T follicular helper cell (primary cell): Measurements from ENCODE around the gene TULP4.

ENCODE experiments used
- DNase-seq: peaks from one replicate; pipeline ENCODE4 v3.0.0-alpha.2; 2020; ENCODE audit warnings: low read depth

Gene TULP4

DNA sequence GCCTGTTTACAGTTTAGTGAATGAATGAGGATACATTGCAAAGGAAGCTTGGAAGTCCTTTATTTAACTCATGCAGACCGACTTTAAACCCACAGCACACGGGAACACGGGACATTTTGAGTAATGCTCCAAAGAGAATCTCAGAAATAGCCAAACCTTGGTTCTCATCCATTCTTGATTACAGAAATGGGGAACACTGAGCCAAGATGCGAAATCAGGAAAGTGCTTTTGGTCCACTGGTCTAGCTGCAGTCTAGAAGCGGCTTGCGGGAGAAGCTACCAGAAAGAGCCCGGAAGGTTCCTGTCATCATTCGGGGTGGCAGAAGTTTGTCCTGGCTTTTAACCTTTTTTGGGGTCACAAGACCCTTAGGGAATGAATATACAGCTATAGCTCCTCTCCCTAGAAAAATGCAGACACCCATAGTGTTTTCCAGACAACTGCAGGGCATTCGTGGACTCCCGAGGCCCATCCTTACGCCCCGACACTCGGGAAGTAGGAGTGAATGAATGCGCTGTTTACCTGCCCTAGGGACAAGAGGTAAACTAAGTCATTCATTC is 247.2 kb downstream of the TULP4 start:
- no peak for DNase-seq

DNA sequence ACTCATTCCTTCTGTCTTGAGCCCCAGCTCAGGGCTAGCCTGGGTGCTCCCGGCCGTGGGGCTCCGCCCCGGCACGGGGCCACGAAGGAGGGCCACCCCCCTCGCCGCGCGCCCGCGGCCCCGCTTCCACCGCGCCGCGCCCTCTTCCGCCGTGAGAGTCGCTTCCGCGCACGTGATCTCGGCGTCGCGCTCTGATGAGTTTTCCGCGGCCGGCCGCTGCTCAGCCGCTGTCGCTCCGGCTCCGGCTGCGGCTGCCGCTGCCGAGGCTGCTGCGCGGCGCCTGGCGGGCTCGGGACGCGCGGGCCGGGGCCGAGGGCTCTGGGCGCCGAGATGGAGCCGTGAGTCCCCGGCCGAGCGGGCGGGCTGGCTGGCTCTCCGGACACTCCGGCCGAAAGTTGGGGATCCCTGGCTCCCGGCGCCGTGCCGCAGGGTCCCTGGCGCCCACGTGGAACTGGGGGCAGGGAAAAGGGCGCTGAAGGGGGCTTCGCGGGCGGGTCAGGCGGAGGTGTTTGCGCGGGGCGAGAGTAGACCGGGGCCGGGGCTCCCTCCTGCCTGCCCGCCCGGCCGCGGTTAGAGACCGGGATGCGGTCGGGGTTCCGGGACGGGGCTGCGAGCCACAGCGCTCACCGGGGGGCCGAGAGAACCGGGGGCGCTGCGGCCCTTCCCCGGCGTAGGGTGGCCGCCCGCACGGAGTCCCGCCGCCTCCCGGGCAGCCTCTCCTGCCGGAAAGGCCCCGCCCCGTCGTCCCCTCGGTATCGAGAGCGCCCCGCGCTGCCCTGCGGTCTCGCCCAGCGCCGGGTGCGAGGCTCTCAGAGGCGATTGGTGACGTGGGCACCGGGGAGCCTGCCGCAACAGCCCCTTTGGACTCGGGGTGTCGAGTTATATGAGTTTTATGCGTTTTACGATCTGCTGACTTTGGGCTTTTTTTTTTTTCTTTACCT is 247.9 kb downstream of the TULP4 start, which contains the start of gene TMEM181:
Gene TMEM181 (plus strand): TSS at position 197 of the 941 bp plus-strand sequence. CDS start 134 bp downstream, at position 331.
- DNase-seq: peak; percentile 83

DNA sequence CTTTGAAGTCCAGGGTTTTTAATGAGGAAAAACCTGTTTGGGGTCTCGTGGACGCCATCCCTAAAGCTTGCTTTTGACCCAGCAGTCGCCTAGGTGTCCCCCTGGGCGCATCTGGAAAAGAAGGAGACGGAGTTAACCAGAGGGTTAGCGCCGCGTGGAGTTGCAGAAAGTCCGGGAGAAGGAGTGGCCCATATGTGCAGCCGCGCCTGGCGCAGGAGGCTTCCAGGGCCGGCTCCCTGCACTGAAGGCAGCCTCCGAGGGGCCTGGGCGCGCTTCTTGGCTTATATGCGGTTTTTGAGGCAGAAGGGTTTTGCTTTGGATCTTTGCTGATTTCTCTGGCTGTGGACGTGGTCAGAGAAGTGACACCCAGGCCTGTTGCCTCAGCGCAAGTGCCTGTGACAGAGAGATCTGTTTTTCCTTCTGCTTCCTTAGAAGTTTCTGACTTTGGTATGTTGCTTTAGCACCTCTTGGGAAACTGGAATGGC is 248.6 kb downstream of the TULP4 start:
- DNase-seq: no peak
